Measurements from ENCODE around the gene LINC01488.

LINC01488 gene

DNA sequence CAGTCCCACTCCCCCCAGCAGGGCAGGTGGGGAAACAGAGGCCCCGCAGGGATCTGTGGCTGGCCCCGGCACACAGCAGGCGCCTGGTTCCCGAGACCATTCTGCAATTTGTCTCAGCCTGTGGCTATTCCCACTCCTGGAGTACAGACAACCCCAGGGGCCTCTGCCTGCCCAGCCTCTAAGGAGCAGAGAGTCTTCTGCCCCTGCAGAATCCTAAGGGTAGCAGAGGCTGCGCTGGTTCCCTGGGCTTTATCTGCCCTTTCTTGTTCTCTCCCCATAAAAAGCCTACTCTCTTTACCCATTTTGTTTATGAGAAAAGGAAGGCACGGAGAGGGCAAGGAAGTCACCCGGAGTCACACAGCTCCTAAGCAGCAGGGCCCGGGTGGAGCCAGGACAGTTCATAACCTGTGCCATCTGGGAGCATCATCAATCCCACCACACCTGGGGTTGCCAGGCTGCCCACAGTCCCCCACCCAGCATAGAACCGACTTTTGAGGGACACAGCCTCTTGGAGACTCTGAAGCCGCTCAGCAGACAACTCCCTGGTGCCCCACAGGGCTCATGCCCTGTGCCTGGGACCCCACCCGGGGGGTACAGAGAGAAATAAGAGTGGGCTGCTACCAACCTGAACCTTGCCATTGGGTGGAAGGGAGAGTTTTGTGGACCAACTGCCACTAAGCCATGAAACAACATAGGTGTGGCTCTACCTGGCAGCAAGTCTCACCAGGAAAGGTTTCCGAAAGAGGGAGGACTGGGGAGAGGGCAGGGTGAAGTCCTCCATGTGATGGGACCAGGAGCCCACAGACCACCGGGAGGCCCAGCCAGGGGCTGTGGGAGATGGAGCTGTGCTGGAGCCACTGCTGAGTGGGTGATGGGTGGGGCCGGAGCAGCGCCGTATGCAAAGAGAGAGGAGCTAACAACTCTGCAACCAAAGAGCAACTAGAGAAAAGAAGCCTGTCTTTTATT lies 17.2 kb upstream of the LINC01488 start:
- DNase-seq (ENCODE audit: low spot score) = no peak

DNA sequence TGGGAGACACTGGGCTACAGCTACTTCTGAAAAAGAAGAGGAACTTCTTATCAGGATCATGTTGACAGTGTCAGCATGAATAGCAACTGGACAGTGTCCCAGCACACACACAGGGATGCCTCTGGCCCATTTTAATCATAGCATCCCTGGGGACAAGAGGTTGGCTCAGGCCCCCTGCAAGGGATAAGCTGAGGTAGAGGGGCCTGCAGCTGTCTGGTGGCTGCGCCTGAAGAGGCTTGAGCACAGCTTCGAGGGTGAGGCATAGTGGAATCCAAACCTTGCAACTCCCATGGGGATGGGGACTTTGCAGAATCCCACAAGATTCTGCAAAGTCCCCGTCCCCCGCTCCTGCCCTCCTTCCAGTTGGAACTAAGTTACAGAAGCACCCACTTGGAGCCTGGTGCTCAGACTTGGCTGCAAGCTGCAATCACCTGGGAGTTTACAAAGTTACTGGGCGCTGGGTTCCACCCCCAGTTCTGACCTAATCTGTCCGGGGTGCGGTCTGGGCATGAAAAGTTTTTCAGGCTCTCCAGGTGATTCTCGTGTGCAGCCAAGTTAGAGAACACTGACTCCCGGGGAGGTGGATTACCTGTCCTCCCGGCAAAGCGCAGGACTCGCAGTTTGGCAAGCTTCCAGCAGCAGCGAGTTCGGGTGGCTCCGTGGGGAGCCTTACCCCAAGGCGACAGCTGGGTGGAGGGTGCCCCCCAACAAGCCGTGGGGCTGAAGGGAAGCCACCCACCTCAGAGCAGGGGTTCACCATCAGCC lies 16.0 kb upstream of the LINC01488 start:
- DNase-seq (ENCODE audit: low spot score) = no peak

DNA sequence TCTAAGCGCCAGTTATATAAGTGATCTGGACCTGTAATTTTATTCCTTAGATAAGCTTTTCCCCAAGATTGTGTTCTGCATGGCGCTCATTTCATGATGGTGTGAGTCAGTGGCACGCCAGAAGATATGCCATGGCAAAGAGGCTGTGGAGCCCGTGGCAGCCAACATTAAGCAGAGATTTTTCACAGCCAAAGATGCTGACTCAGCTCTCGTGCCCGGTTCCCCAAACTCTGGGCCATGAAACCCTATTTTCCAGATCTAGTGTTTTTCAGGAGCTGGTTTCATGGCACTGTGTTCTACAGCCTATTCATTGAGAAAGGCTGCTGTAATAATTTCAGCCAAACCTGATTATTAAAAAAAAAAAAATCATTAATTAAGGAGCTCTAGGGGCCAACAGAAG lies 15.4 kb upstream of the LINC01488 start:
- no peak for DNase-seq (ENCODE audit: low spot score)

DNA sequence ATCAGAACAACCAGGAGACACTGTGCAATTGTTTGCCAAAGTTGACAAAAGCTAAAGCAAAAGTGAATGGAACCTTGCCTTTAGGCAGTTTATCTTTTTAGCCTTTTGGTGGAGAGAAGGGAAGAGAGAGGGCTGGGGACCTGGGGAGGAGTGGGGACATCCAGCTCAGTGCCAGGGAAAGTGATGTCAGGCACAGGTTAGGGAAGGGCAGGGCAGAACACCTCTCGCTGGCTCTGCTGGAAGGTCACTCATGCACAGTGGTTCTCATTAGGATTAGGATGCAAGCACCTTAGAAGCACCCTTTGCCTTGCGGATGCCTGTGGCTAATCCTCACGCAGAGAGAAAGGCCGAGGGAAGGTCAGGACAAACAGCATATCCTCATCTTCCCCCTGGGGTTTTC lies 14.3 kb upstream of the LINC01488 start:
- no peak for DNase-seq (ENCODE audit: low spot score)

DNA sequence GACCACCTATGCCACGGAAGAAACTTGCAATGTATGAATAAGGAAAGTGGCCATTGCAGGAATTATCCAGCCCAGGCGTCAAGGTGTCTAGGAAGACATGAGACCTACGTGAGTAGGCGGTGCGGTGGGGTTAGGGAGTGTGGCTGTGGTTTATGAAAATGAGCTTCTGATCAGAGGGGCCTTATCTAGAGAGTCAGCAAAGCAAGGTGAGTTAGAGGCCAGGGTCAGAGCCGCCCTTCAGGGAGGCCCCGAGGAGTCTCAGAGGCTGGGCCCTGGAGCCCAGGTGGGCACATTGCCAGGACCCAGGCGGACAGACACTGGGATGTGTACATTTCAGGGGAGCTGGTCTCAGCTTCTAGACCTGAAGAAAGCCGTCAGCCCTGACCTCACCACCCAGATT lies 13.8 kb upstream of the LINC01488 start:
- no peak for DNase-seq (ENCODE audit: low spot score)

DNA sequence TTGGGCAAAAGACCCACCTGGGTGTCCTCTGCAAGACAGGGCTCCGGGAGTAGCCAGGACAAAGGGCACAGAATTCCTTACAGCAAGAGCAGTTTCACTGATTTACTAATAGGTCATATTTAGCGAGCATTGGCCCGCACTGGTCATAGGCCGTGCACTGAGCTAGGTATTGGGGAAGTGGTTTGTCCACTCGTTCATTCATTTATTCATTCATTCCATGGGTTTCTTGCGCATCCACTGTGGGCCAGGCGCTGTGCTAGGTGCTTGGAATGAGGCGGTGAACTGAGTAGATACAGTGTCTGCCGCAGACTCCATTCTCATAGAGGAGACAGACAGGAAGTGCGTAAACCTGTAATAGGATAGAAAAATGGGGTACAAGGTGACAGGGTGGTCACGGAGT lies 13.2 kb upstream of the LINC01488 start:
- no peak for DNase-seq (ENCODE audit: low spot score)

DNA sequence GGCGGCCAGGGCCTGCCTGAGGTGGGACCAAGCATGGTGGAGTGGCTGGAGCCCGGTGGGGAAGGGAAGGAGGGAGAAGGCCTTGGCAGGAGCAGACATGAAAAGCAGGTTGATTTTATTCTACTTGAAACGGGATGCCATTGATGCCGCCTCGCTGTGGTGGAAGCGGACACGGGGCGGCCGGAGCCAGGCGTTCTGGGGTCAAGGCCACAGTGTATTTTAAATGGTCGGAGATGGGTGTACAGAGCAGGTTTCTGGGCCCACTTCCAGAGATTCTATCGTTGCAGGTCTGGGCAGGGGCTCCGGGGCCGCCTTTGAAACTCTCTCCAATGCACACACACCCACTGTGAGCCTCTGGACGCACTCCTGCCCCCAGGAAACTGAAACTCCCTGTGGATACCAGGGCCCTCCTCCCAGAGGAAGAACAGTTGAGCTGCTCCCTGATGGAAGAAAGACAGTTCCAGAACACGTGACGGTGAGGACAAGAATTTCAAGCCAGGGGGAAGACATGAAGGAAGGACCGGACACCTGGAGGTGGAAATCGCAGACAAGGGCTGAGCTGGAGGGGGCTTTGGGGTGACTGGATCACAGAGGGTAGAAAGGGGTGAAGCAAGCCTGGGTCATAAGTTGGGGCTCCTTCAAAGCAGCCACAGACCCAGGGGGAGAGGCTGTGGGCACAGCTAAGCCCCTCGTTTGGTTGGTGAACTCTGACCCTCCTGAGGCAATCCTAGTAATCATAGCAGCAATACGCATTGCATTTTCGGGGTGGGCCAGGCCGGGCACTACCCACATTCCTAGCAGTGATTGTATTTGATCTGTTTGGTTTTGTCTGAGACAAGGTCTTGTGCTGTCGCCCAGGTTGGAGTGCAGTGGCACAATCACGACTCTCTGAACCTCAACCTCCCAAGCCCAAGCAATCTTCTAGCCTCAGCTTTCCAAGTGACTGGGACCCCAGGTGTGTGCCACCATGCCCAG lies 12.3 kb upstream of the LINC01488 start:
- DNase-seq (ENCODE audit: low spot score) = no peak

DNA sequence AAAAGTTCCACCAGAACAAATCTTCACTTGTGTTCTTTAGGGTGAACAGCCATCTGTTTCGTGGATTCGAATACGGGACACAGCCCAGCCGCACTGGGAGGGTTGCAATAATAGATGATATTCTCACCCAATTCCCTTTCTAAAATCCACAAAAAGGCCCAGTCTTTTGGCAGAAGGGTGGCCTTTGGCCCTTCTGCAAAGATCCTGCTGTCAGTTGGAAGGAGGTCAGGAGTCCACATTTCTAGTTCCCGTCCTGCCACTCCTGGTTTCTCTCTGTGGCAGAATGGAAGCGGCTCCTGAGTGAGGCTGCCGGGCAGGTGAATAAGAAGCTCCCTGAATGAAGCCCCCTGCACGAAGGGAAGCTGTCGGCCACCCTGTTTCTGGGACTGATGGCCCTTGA lies 11.2 kb upstream of the LINC01488 start:
- DNase-seq (ENCODE audit: low spot score) = no peak

DNA sequence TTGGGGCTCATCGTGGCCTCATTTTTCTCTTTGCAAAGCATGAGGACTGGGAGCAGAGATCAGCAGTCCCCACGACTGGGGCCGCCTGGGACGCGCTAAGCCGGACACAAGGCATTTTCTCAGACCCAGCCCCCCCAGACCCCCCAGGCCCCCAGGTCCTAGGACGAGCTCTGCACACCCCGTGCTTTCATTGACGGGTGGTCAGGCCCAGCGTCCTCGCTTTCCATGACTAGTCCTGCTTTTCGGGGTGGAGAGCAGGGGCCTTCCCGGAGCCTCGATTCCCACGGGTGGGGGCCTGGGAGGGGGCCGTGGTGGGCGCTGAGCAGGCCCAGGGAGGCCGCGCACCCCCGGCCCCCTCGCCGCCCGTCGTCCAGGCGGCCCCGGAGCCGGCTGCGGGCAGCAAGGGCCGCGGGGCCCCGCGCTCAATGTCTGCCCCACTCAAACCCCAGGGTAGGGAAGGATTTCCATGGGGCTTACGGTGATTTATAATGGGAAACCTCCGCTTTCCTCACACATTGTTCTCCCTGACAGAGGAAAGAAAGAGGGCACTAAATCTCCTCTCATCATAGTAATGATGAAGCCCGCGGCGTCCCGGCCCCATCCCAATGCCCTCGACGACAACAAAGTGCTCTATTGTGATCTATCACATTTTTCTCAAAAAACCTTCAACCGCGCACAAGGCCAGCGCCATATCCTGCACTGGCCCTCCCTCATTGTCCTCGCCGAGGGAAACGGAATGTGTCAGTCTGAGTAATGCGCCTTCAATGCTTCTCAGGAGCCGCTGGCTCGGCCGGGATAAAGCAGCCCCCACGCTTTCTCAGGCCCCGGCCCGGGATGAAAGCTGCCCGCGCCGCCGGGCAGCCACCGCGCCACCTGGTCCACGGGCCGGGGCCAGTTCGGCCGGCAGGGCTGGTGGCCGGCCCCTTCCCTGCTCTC lies 10.4 kb upstream of the LINC01488 start:
- peak; percentile 85 for DNase-seq (ENCODE audit: low spot score)

DNA sequence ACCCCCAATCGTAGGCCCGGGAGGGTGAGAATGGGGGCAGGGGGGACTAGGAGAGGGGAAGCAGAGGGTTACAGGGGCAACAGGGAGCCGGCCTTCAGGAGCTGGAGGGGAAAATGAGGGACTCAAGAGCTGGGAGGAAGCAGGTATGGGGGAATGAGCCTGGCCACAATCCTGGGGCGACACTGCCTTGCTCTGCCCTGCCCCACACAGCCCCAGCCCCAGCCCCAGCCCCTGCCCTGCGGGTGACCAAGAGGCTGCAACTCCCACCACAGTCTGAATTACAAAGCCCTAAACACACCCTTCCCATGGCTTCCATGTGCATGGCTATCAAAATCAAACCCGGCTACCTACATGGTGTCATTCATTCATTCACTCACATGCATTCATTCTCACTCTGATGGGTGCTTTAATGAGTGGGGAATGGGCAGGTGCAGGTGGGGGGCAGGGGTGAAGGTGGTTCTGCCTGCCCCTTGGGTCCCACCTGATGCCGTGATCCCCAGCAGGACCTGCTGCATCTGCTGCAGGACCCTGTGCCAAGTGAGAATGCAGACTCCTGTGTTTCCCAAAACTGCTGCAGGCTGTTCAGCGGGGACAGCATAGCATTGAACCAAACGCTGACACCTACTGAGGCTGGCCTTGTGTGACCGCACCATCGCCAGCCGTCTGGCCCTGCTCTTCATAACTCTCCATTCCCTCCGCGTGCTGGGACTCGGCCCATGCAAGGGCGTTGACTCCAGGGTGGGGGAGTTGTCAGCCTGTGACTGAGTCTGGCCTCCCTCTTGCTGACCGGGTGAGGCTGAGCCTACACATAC lies 9.5 kb upstream of the LINC01488 start:
- no peak for DNase-seq (ENCODE audit: low spot score)

DNA sequence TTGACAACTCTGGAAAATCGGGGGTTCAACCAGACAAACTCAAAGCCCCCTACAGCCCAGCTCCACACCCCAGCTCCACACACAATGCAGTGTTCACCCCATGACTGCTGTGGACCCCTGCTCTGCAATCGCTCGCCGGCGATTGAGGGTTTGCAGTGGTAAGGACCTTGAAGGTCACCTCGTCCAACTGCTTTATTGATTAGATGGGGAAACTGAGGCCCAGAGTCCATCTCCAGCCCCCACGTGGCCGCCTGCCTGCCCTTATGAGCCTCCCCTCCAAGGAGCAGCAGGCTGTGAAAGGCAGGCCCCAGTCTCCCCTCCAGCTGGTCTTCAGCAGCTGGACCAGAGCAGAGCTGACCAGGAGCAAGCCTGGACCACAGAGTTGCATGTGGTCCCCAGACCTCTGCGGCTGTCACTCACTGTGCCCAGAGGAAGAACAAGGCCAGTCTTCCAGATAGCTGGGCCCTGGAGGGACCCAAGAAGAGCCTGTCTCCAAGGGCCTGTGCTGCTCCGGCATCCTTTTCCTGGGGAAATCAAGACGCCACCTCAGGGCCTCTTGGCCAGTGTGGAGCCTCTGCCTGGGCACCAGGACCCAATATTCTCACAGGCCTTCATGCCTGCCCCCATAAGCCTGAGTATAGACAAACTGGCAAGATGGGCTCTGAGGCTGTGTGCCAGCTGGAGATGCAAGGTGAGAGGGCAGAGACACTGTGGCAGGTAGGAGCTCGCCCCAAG lies 8.8 kb upstream of the LINC01488 start:
- DNase-seq (ENCODE audit: low spot score) = no peak

DNA sequence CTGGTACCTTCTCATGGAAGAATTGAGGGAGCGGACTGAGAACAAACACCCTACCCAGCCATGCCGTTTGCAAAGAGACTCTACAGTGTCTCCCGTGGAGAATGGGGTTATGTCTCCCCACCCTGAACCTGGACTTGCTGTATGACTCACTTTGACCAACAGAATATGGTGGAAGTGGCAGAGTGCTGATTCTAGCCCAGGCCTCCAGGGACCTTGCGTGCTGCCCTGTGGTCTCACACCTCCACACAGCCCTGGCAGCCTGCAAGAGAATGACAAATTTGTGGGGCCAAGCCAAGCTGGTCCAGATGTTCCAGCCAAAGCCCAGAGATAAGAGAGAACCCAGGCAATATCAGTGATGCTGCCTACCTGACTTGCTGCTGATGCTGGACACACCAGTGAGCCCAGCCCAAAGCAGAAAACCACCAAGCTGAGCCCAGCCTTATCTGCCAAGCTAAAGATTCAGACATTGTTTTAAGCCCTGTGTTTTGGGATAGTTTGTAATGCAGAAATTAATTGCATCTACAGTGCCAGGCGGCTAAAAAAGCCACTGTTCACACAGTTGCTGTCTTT lies 8.1 kb upstream of the LINC01488 start:
- no peak for DNase-seq (ENCODE audit: low spot score)

DNA sequence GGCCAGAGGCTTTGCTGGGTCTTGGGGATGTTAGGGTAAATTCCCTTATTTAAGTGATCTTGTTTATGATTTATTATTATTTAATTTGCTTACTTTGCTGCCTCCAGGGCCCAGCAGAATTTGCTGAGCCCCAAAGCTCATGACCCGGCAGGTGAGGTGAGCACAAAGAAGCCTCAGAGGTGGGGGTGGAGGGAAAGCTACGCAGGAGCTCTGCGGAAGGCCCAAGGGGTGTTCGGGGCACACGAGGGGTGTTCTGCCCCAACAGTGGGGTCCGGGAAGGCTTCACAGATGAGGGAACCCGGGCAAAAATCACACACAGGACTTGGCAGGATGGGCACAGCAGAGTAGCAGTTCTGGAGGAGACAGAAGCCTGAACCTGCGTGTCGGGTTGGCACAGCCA lies 6.7 kb upstream of the LINC01488 start:
- no peak for DNase-seq (ENCODE audit: low spot score)

DNA sequence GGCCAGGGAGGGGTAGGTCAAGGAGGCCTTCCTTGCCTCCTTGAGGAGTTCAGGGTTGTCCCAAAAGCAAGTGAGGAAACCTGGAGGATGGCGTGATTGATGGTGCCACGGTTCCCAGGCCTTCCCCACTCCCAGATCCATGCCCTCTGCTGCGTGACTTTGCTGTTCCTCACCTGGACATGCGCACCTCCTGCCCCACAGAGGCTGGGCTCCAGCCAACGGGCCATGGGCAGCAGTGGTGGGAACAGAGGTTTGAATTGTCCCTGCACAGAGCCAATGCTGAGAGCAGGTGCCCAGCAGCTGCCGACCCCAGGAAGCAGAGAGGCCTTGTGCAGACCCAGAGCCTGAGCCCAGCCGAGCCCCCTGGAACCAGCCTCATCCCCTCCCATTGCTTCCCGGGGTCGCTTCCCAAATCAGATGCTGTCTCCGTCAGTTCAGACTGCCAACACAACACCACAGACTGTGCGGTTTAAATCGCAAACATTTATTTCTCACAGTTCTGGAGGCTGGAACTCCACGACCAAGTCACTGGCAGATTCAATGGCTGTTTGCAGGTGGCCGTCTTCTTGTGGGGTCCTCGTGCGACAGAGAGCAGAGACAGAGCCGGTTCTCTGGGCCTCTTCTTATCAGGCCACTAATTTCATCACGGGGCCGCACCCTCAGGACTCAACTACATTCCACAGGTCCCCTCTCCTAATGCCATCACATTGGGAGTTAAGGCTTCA lies 6.2 kb upstream of the LINC01488 start:
- DNase-seq (ENCODE audit: low spot score) = no peak

DNA sequence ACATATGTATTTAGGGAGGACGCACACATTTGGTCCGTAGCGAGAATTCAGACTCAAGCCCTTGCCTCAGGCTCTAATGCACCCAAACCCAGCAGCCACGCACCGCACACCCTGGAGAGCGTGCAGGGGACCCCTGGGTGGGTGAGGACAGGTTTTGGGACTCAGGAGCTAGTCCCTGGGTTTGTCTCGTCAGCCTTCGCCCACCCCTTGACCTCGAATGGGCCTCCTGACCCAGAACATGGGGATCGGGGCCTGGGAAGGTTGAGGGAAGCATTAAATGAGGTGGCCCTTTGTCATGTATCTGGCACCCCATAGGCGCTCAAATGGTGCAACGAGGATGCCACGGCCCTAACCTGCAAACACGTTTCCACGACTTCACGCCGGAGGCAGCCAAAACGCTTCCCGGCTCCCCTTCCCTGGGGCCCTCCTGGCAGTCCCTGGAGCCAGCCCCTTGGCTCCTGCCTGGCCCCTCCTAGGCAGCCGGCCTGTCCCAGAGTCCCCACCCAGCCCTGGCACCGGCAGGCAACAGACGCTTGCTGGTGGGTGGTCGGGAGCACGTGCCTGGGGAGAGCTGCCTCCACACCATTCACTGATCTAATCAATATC lies 5.5 kb upstream of the LINC01488 start:
- no peak for DNase-seq (ENCODE audit: low spot score)

DNA sequence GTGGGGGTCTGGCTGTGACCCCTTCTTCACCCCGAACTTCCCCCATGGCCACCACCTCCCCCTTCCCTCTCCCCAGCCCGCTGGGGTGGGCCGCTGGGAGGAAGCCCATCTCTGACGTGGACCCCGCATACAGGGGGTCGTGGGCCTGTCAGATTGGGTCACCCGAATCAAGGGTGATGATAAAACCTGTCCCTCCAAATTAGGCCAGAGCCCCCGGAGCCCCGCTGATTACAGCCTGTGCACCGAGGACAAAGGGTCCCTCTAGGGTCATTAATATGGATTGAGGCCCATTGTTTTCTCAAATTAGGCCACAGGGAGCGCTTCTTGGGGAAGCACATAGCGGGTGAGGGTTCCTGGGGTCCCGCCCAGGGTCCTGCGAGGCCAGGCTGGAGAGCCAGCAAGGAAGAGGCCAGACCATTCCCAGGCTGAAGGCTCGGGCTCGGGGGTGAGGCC lies 4.9 kb upstream of the LINC01488 start:
- no peak for DNase-seq (ENCODE audit: low spot score)

DNA sequence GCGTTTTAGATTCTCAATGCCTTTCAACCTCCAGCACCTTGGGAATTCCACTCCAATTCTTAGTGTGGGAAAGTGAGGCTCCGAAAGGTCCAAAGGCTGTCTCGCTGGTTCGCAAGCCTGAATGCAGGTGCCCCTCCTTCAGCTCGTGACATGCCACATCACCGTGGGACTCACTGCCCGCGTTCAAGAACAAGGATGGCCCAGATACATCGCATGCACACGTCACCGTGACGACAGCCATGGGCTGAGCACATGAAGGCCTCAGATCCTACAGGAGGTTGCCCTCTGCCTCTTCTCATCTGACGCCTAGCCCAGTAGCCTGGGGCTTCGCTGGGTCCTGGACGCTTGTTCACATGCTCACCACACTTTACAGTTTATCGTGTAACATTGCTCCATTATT lies 4.4 kb upstream of the LINC01488 start:
- no peak for DNase-seq (ENCODE audit: low spot score)
